SU-DHL-6 (cell line): ENCODE measurements around the gene CFAP92.

Source experiments
- H2AFZ ChIP-seq: fragments of 200-600 bp; sonication (generic); 2 replicates; pipeline ENCODE4 v1.6.1; 2014; ENCODE audit warnings: low read depth, mild to moderate bottlenecking, moderate library complexity, mixed read lengths, antibody characterized with exemption, low read length; ENCODE audit not compliant: severe bottlenecking
- H3F3A ChIP-seq: fragments of 200-600 bp; shearing (Covaris generic); 2 replicates; pipeline ENCODE4 v1.6.0; 2016; ENCODE audit warnings: antibody characterized with exemption, mild to moderate bottlenecking; ENCODE audit not compliant: insufficient read depth
- H3K27ac ChIP-seq: fragments of 200-600 bp; sonication (generic); 2 replicates; pipeline ENCODE4 v1.5.1; 2016; ENCODE audit warnings: low read depth, mild to moderate bottlenecking, low read length, moderate library complexity, mixed read lengths
- H3K27me3 ChIP-seq: fragments of 200-600 bp; sonication (generic), shearing (Covaris generic); 2 replicates; pipeline ENCODE4 v1.6.0; 2014; ENCODE audit warnings: mild to moderate bottlenecking, low read length
- H3K36me3 ChIP-seq: fragments of 200-600 bp; sonication (generic); 2 replicates; pipeline ENCODE4 v1.6.1; 2014; ENCODE audit warnings: mild to moderate bottlenecking, low read length, mixed read lengths
- H3K4me2 ChIP-seq: fragments of 300-600, 200-600 bp; shearing (Covaris generic), sonication (generic); 2 replicates; pipeline ENCODE4 v1.6.0; 2014; ENCODE audit warnings: low read length, low read depth, mild to moderate bottlenecking; ENCODE audit not compliant: poor library complexity, severe bottlenecking
- H3K4me3 ChIP-seq: fragments of 200-600 bp; sonication (generic); 2 replicates; pipeline ENCODE4 v1.5.1; 2014; ENCODE audit warnings: antibody characterized with exemption, low read length, mild to moderate bottlenecking, mixed read lengths; ENCODE audit not compliant: insufficient read depth, poor library complexity, severe bottlenecking
- H3K79me2 ChIP-seq: fragments of 200-600 bp; sonication (generic); 2 replicates; pipeline ENCODE4 v1.6.1; 2014; ENCODE audit warnings: mild to moderate bottlenecking, low read length, moderate library complexity; ENCODE audit not compliant: insufficient read depth
- H3K9ac ChIP-seq: fragments of 200-600 bp; sonication (generic); 2 replicates; pipeline ENCODE4 v1.7.0; 2014; ENCODE audit warnings: mild to moderate bottlenecking, low read length
- H3K9me2 ChIP-seq: fragments of 200-600 bp; sonication (generic); replicated peaks from 2 replicates; pipeline ENCODE4 v1.6.1; 2014; ENCODE audit warnings: low read length; ENCODE audit not compliant: insufficient read depth
- H3K9me3 ChIP-seq: fragments of 200-600 bp; sonication (generic); 2 replicates; pipeline ENCODE4 v1.6.1; 2014; ENCODE audit warnings: low read length, mixed read lengths; ENCODE audit not compliant: insufficient read depth
- H4K20me1 ChIP-seq: fragments of 200-600 bp; sonication (generic); 2 replicates; pipeline ENCODE4 v1.6.1; 2014; ENCODE audit warnings: low read depth, mild to moderate bottlenecking, antibody characterized with exemption, low read length, moderate library complexity, mixed read lengths
- EZH2phosphoT487 ChIP-seq: fragments of 200-600 bp; sonication (generic), shearing (Covaris generic); conservative IDR thresholded peaks from 2 replicates; pipeline ENCODE4 v1.6.1; 2018; ENCODE audit warnings: mild to moderate bottlenecking, antibody characterized with exemption, low read length, moderate library complexity, mixed read lengths
- TF ChIP-seq, protein P1 (sequence below): fragments of 200-600 bp; sonication (generic); IDR thresholded peaks from one replicate; pipeline ENCODE4 v1.5.1; 2017; ENCODE audit warnings: antibody characterized with exemption, mild to moderate bottlenecking, low read length, moderate library complexity; ENCODE audit not compliant: insufficient read depth, poor library complexity, severe bottlenecking

Gene CFAP92

DNA sequence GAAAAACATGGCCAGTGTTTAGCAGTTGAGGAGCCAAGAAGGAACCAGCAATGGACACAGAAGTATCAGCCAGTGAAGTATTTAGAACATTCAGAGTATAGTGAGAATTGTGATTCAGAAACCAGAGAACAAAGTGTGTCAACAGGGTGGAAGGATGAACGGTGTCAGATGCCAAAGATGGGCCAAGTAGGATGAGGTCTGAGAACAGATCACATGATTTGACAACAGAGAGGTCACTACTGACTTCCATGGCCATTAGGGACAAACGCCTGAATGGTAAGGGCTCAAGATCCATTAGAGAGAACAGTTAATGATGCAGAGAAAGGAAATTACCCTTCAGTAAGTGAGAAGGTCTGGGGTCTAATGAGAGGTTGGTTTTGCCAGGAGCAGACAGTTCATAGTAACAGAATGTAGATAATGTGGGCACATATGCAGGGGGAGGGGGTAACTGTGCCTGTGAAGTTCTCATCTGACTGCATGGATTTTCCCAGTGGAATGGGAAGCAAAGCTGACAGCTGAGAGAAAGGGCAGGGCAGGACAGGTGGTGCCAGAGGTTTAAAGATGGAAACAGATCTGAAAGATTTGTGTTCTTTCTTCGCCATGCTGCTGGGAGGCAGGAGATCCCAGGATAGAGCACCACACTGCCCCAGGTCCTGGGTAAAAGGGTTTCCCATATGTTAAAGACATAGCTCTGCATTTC is 119.2 kb downstream of the CFAP92 start:
- H3K36me3 ChIP-seq, result no peaks in the 10 kb centered on the region
- no peak for TF ChIP-seq EZH2phosphoT487
- TF ChIP-seq, protein P1, sequence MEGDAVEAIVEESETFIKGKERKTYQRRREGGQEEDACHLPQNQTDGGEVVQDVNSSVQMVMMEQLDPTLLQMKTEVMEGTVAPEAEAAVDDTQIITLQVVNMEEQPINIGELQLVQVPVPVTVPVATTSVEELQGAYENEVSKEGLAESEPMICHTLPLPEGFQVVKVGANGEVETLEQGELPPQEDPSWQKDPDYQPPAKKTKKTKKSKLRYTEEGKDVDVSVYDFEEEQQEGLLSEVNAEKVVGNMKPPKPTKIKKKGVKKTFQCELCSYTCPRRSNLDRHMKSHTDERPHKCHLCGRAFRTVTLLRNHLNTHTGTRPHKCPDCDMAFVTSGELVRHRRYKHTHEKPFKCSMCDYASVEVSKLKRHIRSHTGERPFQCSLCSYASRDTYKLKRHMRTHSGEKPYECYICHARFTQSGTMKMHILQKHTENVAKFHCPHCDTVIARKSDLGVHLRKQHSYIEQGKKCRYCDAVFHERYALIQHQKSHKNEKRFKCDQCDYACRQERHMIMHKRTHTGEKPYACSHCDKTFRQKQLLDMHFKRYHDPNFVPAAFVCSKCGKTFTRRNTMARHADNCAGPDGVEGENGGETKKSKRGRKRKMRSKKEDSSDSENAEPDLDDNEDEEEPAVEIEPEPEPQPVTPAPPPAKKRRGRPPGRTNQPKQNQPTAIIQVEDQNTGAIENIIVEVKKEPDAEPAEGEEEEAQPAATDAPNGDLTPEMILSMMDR, result no peak
- H3K4me3 ChIP-seq, result no peak overlapping the region
- H3K4me2 ChIP-seq, result no peak overlapping the region
- no peak overlapping the region for H3K9ac ChIP-seq
- peaks cover 13% of the 10 kb centered on the region for H3K79me2 ChIP-seq
- no peaks in the 10 kb centered on the region for H4K20me1 ChIP-seq
- no peaks in the 10 kb centered on the region for H3K9me2 ChIP-seq
- peaks cover 9% of the 10 kb centered on the region; the same call in 1 of the 2 replicates for H3F3A ChIP-seq
- H3K27me3 ChIP-seq, result no peaks in the 10 kb centered on the region
- H2AFZ ChIP-seq, result no peak overlapping the region
- no peak overlapping the region for H3K27ac ChIP-seq
- no peaks in the 10 kb centered on the region for H3K9me3 ChIP-seq

DNA sequence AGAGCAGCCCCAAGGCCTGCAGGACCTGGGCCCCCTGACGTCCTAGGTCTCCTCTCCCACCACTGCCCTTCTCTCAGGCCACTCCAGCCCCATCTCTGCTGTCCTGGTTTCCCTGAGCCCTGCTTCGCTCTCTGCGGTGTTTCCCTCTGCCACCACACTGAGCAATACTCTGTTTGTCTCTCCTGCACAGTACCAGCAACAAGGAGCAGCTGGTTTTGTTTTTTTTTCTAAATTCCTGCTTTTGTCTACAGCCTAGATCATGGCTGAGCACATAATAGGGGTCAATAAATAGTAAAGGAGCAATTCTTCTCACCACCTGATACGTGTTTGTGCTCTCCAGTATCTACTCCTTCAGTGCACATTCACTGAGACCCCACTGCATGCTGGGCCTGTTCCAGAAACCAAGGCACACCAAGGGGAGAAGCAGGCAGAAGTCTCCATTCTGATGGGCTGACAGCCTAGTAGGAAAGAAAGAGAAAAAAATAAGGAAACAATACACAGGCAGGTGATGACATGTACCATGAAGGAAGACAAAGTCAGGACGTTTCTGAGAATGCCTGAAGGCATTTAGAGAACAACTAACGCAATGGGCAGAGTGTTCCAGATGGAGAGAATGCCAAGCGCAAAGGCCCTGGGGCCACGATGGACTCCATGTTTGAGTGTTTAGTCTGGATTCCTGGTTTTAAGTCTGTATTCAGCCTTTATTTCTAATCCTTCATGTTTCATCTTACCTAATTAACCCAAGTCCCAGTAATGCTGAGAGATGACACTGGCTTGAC is 120.4 kb downstream of the CFAP92 start:
- H3K9me2 ChIP-seq, result no peaks in the 10 kb centered on the region
- no peak overlapping the region for H2AFZ ChIP-seq
- no peaks in the 10 kb centered on the region for H3K27me3 ChIP-seq
- no peak for TF ChIP-seq EZH2phosphoT487
- TF ChIP-seq, protein P1, result no peak
- H4K20me1 ChIP-seq, result no peaks in the 10 kb centered on the region
- H3K4me3 ChIP-seq, result no peak overlapping the region
- no peak overlapping the region for H3K4me2 ChIP-seq
- no peaks in the 10 kb centered on the region for H3K36me3 ChIP-seq
- H3K9me3 ChIP-seq, result no peaks in the 10 kb centered on the region
- peaks cover 9% of the 10 kb centered on the region; the same call in 1 of the 2 replicates for H3F3A ChIP-seq
- H3K27ac ChIP-seq, result no peak overlapping the region
- peaks cover 4% of the 10 kb centered on the region for H3K79me2 ChIP-seq
- no peak overlapping the region for H3K9ac ChIP-seq

DNA sequence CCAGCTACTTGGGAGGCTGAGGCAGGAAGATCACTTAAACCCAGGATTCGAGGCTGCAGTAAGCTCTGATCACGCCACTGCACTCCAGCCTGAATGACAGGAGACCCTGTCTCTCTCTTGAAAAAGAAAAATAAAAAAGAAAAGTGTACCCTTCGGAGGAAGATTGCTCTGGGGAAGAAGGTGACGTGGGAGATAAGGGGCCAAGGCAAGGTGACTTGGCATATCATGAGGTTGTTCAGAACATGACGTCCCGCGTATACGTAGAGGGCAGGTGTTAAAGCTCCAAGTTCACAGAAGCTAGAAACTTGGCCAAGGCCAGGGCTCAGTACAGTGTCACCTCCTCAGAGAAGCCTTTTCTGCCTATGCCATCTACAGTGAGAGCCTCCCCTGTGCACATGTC is 121.1 kb downstream of the CFAP92 start:
- Histone ChIP-seq H3F3A (peaks cover 8% of the 10 kb centered on the region; the same call in 1 of the 2 replicates), H4K20me1 (no peaks in the 10 kb centered on the region), H3K4me2 (no peak overlapping the region), H3K4me3 (no peak overlapping the region), H3K27ac (no peak overlapping the region), H3K9me3 (no peaks in the 10 kb centered on the region), H3K36me3 (no peaks in the 10 kb centered on the region), H3K9ac (no peak overlapping the region), H3K27me3 (no peaks in the 10 kb centered on the region), H2AFZ (no peak overlapping the region), H3K79me2 (no peaks in the 10 kb centered on the region), H3K9me2 (no peaks in the 10 kb centered on the region)
- TF ChIP-seq, protein P1, result no peak
- TF ChIP-seq EZH2phosphoT487, result no peak
